ENCODE data around the gene RNASE1. TPM values are rescaled to one million over a fixed set of nuclear protein-coding genes. Genes with fewer than 3 reads are reported as not detected.

RNASE1 gene
- total RNA-seq, 1 experiment from 2014 or later, result 6.2 TPM

GRCh38 chr14:20841096-20841495, 38.5 kb upstream of the RNASE1 start:
- POLR2A ChIA-PET, result no interaction called here
- Mint-ChIP-seq H3K27me3 (ENCODE audit: low read depth) (no peaks in the 10 kb centered on the region), H3K36me3 (no peaks in the 10 kb centered on the region), H3K9me3 (no peaks in the 10 kb centered on the region), H3K27ac (no peak overlapping the region), H3K4me3 (no peak overlapping the region), H3K4me1 (peaks cover 9% of the 10 kb centered on the region)
- no peak for DNase-seq (ENCODE audit: low spot score)
- ATAC-seq, result no peak
- no peak for TF ChIP-seq MAX (CRISPR knock-in tag; IDR thresholded peaks at IDR 0.05)
- no peak for TF ChIP-seq ATF2 (CRISPR knock-in tag; IDR thresholded peaks at IDR 0.05; ENCODE audit: borderline replicate concordance, low read depth)
- TF ChIP-seq ZNF423 (CRISPR knock-in tag; IDR thresholded peaks at IDR 0.05), result no peak
- TF ChIP-seq ZNF425 (CRISPR knock-in tag; conservative IDR thresholded peaks at IDR 0.05), result no peak
- no peak for TF ChIP-seq ESRRA (CRISPR knock-in tag; IDR thresholded peaks at IDR 0.05; ENCODE audit: borderline replicate concordance)
- TF ChIP-seq ZNF138 (CRISPR knock-in tag; conservative IDR thresholded peaks at IDR 0.05), result no peak
- TF ChIP-seq SOX15 (CRISPR knock-in tag; IDR thresholded peaks at IDR 0.05), result no peak
- no peak for TF ChIP-seq FOXK1 (CRISPR knock-in tag; IDR thresholded peaks at IDR 0.05)
- TF ChIP-seq PREB (CRISPR knock-in tag; IDR thresholded peaks at IDR 0.05; ENCODE audit: borderline replicate concordance), result no peak
- no peak for TF ChIP-seq TP53 (CRISPR knock-in tag; IDR thresholded peaks at IDR 0.05)
- TF ChIP-seq KAT7 (CRISPR knock-in tag; IDR thresholded peaks at IDR 0.05; ENCODE audit: borderline replicate concordance), result no peak
- no peak for TF ChIP-seq CREM (CRISPR knock-in tag; IDR thresholded peaks at IDR 0.05)
- TF ChIP-seq NFYB (CRISPR knock-in tag; conservative IDR thresholded peaks at IDR 0.05; ENCODE audit: low read depth), result no peak
- no peak for TF ChIP-seq SMAD4 (CRISPR knock-in tag; IDR thresholded peaks at IDR 0.05)
- TF ChIP-seq ZNF263 (CRISPR knock-in tag; IDR thresholded peaks at IDR 0.05; ENCODE audit: low read depth), result no peak
- no peak for TF ChIP-seq STAT6 (CRISPR knock-in tag; conservative IDR thresholded peaks at IDR 0.05; ENCODE audit: low read depth)
- CTCF ChIA-PET, result no interaction called here

GRCh38 chr14:20837831-20838230, 35.2 kb upstream of the RNASE1 start:
- CTCF ChIA-PET, result interaction anchor here (1.3 to 1.9 kb wide), 4 partner anchors 10 to 80 kb away, joined by 6 to 18 read pairs (median 6); no protein-coding TSS in a partner anchor
- H3K27me3 Mint-ChIP-seq (ENCODE audit: low read depth), result no peaks in the 10 kb centered on the region
- no peak for DNase-seq (ENCODE audit: low spot score)
- H3K4me3 Mint-ChIP-seq, result no peak overlapping the region
- no peak overlapping the region for H3K27ac Mint-ChIP-seq
- POLR2A ChIA-PET, result no interaction called here
- H3K9me3 Mint-ChIP-seq, result no peaks in the 10 kb centered on the region
- ATAC-seq, result no peak
- no peak for TF ChIP-seq MYBL2 (CRISPR knock-in tag; IDR thresholded peaks at IDR 0.05)
- TF ChIP-seq HMGA2 (CRISPR knock-in tag; IDR thresholded peaks at IDR 0.05), result no peak
- TF ChIP-seq ATF6 (CRISPR knock-in tag; IDR thresholded peaks at IDR 0.05), result no peak
- TF ChIP-seq RELA (CRISPR knock-in tag; IDR thresholded peaks at IDR 0.05; ENCODE audit: borderline replicate concordance), result no peak
- no peak for TF ChIP-seq ZNF423 (CRISPR knock-in tag; IDR thresholded peaks at IDR 0.05)
- TF ChIP-seq CTCF (IDR thresholded peaks at IDR 0.05), result no peak
- peaks cover 9% of the 10 kb centered on the region for H3K4me1 Mint-ChIP-seq
- no peaks in the 10 kb centered on the region for H3K36me3 Mint-ChIP-seq

Data from WTC11 (cell line).